GM19467 (cell line): ENCODE data around the gene CMBL.
A peak's percentile ranks its signal among the peaks of the same experiment; 100 is the strongest.
"Not testable (repeated sequence)": the region's sequence is repeated elsewhere in the genome, so short reads cannot be mapped to it uniquely, and the experiment has no call there.

Experiments
- ATAC-seq: cut with Tn5 transposase; IDR thresholded peaks from one replicate; pipeline ENCODE4 v1.9.1; 2021; ENCODE audit warnings: mild to moderate bottlenecking, moderate library complexity; ENCODE audit not compliant: unreplicated experiment

CMBL gene

DNA sequence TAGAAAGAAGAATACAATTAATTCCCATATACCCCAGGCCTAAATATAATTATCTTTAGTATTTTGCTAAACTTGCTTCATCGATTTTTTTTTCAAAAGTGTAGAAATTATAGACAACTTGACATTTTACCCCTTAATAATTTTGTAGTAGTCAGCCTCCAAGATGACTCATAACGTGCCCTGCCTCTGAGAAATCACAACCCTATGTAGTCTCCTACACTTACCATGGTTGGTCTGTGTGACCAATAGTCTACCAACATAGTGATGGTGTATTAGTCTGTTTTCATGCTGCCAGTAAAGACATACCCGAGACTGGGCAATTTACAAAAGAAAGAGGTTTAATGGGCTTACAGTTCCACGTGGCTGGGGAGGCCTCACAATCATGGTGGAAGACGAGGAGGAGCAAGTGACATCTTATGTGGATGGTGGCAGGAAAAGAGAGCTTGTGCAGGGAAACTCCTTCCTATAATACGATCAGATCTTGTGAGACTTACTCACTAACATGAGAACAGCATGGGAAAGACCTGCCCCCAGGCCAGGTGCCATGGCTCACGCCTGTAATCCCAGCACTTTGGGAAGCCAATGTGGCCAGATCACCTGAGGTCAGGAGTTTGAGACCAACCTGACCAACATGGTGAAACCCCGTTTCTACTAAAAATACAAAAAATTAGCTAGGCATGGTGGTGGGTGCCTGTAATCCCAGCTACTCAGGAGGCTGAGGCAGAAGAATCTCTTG is 3.3 kb upstream of the CMBL start:
- ATAC-seq: not testable (repeated sequence)

DNA sequence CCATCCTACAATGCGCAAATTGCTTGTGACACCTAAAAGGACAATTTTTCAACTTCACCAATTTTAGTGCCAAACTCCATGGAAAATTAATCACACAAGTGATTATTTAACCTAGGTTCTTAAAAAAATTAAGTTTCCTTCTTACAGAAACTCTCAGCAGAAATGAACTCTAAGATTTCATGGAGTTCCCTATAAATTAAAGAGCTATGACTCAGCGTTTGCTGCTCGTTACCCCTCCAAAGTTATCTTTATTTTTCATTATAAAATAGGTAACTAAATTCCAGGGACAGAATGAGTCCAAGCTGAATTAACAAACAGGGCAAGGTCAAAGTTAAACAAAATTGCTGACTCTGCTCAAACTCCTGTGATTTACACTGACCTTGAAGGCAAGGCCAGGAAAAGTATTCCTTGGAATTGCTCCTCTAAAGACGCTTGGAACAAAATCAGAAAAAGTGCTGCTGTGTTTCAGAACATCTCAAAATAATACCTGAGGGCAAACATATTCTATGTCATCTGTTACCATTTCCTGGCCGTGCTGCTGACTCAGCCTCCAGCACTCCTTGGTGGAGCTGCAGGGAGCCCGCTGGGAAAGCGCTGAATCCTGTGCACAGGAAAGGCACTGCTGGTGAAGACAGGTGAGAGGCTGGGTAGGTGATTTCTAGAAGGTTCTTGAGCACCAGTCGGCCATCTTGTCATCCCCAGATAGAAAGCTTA is 2.5 kb upstream of the CMBL start:
- no peak for ATAC-seq

DNA sequence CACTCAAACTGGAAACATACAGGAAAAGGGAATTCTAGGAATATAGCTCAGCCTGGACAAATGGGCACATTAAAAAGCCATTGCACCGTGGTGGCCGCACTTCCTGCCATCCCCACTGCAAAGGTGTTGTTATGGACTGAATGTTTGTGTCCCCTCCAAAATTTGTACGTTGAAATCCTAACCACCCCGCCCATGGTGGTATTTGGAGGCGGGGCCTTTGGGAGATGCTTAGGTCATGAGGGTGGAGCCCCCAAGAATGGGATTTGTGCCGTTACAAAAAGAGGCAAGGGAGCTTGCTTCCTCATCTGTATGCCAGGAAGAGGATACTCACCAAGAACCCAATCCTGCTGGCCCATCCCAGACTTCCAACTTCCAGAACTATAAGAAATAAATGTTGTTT is 1.1 kb upstream of the CMBL start:
- ATAC-seq: no peak

DNA sequence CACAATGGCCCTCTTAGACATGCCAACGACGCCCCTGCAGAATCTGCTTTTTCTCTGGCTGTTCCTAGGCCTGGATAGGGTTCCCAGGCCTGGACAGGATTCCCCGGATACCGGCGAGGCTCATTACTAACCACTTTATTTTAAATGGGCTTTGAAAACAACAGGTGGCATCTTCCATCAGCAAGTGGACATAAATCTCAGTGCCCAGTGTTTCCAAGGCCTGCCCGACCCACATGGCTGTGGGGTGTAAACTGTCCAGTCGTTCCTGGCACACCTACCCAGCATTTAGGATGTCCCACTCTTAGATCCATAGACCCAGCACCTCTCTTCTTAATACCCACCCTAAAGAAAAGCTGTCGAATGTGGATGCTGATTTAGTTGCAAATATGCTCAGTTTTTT is 896 bp downstream of the CMBL start:
- no peak for ATAC-seq

DNA sequence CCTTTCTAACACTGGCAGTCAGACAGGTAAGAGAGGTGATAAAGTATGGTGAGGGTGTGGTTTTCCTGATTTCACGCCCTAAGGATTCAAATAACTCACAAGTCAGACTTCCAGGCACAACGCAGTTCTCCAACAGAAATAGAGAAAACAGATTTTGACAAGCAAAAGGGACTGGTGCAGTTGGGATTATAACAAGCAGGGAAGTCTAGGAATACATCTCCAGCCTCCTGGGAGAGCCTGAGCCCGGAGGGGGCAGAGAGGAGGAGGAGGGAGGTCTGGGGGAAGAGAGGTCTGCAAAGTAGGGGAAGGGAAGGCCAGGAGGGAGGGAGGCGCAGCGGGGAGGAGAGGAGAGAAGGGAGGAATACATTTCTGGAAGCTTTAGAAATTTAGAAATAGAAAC is 1.6 kb downstream of the CMBL start:
- no peak for ATAC-seq

DNA sequence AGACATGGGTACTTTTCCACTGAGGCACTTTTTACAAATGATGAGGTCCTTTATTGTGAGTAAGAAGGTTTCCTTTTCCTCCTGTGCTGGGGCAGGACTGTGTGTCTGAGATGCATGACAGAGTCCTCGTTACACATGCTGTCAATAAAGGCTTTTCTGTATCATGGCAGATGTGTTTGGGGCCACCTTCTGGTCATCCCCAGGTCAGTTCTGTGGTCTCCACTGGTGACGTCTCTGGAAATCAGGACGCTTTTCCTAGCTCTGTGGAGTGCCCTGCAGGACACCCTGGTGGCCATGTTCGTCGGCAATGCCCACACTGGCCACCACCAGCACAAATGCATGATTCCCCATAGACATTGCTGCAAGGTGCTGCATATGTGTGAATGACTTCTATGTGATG is 2.8 kb downstream of the CMBL start:
- no peak for ATAC-seq

DNA sequence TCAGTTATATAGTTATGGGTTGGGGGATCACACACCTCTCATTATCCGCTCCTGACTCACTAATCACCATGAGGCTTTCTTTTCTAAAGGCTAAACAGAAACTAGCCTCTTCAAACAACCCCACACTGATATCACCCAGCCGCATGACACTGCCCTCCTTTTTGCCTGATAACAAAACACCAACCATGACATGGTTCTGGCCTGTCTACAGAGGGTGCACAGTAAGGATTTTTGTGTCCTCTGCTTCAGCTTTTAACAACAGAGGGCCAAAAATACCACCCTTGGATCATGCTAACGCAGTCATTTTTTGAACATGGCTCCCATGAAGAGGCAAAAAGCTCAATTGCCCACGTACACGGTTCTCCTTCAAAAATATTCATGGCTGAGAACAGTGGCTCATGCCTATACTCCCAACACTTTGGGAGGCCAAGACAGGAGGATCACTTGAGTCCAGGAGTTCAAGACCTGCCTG is 4.0 kb downstream of the CMBL start:
- no peak for ATAC-seq

DNA sequence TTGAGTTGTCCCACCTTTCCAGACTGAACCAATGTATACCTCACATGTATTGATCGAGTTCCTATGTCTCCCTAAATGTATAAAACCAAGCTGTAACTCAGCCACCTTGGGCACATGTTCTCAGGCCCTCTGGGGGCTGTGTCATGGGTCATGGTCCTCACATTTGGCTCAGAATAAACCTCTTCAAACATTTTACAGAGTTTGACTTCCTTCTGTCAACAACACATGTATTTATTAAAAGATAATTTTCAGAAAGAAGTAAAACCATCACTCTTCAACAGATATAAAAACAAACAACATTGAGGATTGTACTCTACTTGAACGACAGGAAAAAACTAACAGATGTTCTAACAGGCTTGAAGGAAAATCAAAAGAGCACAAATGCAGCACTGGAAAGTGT is 4.5 kb downstream of the CMBL start:
- no peak for ATAC-seq

DNA sequence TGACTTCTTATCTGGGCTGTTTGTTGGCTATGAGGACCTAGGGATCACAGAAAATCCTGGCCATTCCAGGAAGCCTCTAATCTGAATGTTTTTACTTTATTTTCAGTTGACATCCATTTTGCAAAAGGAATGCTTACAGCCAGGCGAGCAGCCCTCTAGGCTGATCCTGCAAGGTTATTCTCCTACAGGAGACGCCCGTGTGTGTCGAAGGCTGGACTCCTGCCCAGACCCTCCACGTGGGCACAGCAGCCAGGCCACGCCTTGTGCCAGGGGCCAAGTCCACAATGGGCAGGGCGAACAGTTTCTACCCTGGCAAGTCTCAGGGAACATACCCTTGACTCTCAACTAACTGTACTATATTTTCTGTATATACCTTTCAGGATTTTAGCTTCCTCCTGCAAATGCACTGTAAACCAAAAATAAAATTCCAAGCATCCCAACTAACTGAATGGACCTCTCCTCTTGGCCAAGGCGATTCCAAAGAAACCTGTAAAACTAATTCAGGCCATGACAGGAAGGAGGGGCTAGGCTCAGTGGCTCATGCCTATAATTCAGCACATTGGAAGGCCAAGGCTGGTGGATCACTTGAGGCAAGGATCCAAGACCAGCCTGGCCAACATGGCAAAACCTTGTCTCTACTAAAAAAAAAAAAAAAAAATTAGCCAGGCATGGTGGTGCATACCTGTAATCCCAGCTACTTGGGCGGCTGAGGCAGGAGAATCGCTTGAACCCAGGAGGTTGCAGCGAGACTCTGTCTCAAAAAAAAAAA is 5.7 kb downstream of the CMBL start:
- ATAC-seq: no peak

DNA sequence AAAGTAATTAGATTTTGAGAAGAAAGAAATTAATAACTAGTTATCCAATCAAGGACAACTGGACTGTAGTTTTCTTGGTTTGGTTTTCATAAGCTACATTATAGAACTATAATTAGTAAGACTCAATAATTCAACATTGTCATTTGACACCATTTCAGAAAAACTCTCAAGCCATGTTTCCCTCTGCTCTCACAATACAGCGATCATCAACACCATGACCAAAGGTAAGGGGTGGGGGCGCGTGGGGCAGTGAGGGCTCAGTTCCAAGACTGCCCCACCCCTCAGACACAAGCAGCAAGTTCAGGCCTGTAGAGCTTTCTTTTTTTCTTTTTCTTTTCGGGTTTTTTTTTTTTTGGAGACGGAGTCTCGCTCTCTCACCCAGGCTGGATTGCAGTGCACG is 6.4 kb downstream of the CMBL start:
- ATAC-seq: no peak

DNA sequence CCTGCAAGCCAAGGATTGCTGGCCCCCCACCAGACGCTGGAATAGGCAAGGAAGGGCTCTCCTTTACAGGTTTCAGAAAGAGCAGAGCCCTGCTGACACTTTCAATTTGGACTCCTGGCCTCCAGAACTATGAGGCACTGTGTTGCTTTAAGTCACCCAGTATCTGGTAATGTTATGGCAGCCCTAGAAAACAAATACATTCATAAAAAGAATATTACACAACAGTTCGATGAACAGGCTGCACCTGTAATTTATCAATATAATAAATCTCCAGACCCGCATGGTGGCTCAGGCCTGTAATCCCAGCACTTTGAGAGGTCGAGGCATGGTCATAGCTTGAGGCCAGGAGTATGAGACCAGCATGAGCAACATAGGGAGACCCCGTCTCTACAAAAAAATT is 7.5 kb downstream of the CMBL start:
- ATAC-seq: no peak

DNA sequence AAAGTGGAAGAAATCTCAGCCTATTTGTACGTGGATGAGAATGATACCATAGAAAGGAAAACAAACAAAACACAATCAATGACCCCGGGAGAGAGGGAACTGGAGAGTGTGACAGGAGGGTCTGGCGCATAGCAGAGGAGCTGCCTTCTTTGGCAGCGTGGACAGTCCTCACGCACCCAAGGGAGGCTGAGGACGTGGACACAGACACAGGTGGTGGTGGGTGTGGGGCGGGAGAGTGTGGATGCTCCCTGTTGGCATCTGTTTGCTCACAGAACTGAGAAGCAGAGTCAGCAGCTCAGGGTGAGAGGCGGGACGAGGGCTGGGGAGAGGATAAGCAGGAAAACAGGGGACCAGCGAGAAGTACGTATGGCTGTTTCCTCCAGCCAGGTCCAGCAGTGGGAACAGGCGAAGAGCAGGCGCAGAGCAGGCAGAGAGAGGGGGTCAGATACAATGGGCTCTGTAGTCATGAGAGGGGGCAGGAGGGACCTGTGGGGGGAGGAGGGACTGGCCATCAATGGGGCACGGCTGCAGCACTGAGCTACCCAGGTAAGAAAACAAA is 10.0 kb downstream of the CMBL start:
- no peak for ATAC-seq

DNA sequence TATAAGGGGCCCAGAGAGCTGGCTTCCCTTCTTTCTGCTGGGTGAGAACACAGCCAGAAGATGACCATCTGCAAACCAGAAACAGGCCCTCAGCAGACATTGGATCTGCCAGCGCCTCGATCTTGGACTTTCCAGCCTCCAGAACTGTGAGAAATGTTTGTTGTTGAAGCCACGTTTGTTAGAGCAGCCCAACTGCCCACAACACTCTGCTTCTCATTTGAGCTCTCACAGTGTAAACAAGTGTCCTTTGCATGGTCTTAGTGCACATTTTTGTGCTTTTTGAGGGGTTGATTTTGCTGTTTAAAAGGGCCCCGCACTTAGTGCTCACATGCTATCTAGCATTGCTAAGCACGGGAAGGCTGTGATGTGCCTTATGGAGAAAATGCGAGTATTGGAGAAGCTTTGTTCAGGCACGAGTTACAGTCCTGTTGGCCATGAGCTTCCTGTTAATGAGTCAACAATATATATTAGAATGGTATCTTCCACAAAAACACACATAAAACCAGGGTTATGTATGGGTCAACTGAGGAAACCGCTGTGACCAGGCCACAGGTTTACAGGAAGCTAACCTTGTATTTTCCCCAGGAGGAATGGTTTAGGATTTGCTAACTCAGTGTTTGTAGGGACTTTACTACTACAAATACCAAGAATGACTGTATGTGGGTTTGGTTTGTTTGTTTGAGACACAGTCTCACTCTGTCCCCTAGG is 11.9 kb downstream of the CMBL start:
- ATAC-seq: no peak

DNA sequence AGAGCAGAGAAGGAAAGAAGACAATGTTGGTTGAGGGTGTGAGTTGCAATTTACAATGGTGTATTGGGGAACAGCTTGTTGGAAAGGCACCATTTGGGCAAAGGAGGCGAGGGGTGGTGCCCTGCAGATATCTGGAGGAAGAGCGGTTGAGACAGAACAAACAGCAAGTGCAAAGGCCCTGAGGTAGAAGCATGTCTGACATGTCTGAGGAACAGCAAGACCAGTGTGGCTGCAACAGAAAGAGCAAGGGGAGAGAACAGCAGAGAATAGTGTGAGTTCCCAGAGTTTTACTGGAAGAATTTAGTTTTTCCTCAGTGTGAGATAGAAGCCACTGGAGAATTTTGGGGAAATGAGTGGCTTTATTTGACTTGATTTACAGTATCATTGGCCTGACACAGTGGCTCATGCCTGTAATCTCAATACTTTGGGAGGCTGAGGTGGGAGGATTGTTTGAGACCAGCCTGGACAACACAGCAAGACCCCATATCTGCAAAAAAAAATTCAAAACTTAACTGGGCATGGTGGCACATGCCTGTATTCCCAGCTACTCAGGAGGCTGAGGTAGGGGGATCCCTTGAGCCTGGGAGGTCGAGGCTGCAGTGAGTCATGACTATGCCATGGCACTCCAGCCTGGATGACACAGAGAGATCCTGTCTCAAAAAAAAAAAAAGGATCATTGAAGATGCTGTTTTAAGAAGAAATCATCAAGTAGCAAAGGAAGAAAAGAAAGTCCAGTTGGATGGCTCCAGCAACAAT is 13.6 kb downstream of the CMBL start:
- ATAC-seq: no peak

DNA sequence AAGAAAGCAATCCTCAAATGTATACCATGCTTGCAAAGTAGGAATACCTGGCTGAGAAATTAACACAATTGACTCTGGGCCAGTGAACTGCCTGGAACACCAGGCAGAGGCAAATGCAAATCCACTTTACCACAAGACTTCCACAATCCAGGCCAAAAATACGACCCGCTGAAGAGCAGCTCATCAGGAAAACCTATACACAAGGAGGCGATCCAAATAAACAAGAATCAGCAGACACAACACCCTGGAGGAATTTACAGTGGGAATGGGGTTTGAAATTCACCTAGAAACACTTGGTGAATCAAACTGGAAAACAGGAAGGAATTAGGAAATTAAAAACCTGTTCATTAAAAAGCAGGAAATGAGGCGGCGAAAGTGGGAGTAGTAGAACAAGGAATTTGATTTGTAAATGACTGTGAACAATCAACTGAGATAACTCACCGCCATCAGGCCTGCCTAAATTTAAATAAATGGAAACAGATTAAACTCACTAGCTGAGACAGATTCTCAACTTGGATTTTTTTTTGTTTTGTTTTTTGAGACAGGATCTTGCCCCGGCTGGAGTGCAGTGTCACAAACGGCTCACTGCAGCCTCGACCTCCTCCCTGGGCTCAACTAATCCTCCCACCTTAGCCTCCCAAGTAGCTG is 15.9 kb downstream of the CMBL start:
- no peak for ATAC-seq

DNA sequence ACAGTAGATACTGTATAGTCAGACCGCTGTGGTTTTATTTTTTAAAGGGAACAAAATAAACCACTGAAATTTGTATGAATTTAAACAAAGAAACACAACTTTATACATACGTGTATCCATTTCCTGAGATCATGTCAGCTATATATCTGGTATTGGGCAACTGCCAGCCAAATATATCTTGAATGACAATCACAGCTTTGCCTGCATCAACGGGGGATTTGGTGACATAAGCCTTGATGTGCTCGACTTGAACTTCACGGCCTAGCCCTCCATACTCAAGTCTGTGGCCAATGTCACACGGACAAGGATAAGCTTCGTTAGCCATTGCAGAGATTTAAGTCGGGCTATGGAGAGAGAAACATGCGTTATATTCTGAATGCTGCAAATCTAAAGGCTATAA is 17.3 kb downstream of the CMBL start:
- no peak for ATAC-seq

DNA sequence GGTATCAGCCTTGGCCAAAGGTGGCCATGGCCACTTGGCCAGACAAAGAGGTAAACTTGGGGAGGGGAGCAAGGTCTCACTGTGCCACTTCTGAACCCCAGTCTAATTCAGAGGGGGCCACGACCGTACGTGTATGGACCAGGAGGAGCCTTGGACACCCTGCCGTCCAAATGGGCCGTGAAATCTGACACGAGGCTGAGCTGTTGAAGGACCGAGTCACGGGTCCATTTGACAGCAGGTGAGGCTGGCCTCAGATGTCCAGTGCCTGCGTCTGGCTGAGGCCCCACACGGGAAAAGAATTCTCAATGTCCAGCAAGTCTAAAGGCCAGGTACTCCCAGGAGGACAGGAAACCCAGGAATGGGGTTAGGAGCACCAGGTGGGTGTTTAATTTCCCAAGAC is 17.7 kb downstream of the CMBL start:
- ATAC-seq: no peak

DNA sequence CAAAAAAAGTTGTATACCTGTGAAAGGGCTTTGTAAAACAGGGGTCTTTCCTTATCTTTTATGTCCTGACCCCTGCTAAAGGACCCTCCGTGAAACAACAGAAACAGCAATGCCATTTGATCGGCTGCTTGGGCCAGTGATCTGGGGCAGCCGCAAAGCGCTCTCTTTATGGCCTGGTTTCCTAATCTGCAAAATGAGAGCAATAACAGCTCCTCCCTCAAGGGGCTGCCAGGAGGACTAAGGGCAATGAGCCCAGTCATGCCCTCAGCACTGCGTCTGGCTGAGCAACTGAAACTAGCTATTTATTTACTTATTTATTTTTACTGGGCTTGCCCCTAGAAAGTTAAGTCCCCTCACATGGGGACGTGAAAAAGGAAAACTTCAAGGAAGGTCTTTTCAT is 18.3 kb downstream of the CMBL start:
- no peak for ATAC-seq

DNA sequence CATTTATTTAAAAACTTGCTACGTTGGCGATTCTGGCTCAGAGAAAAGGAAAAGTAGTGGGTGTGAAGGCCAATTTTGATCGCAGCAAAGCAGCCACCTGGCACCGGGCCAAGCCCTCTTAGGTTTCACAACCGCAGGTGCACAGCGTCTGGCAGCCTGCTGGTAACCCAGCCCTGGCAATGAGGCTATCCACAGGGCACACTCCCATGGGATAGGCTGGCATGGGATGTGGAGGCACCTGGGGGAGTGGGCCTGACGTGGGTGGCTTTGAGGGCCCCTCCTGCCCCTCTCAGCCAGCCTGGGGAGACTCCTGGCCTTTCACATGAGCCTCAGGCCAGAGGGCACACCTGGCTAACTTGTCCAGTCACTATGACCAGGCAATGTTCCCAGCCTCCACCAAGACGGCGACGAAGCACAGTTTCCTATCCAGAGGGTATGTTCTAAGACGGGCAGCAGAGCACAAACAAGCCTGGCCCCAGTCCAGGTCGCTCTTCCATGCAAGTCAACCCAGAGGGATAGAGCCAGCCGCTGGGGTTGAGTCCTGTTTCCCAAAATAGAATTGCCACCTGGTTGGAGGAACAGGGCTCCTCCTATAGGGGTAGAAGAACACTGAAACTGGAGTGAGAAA is 19.0 kb downstream of the CMBL start:
- peak; percentile 44 for ATAC-seq
